Natural killer cell (primary cell): ENCODE data around the gene SLC6A19. TPM values are rescaled to one million over a fixed set of nuclear protein-coding genes. Genes with fewer than 3 reads are reported as not detected.

Source experiments
- ATAC-seq, 3 donors: fragments of 150-1000 bp in 2 of 3; fragments of 200-7000 bp in 1 of 3; cut with Tn5 transposase; 1 replicate in 1 of 3; 2 replicates in 2 of 3; pipeline ENCODE4 v1.10.0; 2021; ENCODE audit warnings: mild to moderate bottlenecking in 2 of 3, moderate library complexity in 2 of 3
- DNase-seq, 2 donors: peaks; one replicate each; pipeline versions ENCODE4 v3.0.0 to v3.0.0-alpha.2; 2013 to 2021; ENCODE audit warnings: mixed read lengths in 1 of 2
- H3K27ac ChIP-seq: one replicate; pipeline ENCODE4 v1.5.1; 2013; ENCODE audit warnings: mild to moderate bottlenecking, low read length
- H3K27me3 ChIP-seq: one replicate; pipeline ENCODE4 v1.6.1; 2013; ENCODE audit warnings: low read length; ENCODE audit not compliant: control insufficient read depth, insufficient read depth
- H3K36me3 ChIP-seq: one replicate; pipeline ENCODE4 v1.6.1; 2013; ENCODE audit warnings: low read length; ENCODE audit not compliant: control insufficient read depth, insufficient read depth
- H3K4me1 ChIP-seq: one replicate; pipeline ENCODE4 v1.6.1; 2013; ENCODE audit warnings: low read length; ENCODE audit not compliant: control insufficient read depth, insufficient read depth
- H3K4me3 ChIP-seq: one replicate; pipeline ENCODE4 v1.5.1; 2013; ENCODE audit warnings: low read length
- H3K9me3 ChIP-seq: one replicate; pipeline ENCODE4 v1.6.1; 2013; ENCODE audit warnings: low read length; ENCODE audit not compliant: control insufficient read depth, insufficient read depth
- H3K27ac Mint-ChIP-seq, 2 donors: one replicate each; pipeline ENCODE4 v1.8.0; 2022; ENCODE audit warnings: mild to moderate bottlenecking in 2 of 2, mixed read lengths in 2 of 2, moderate library complexity in 1 of 2
- H3K27me3 Mint-ChIP-seq, 2 donors: one replicate each; pipeline ENCODE4 v1.8.0; 2022; ENCODE audit warnings: low read depth in 2 of 2, mixed read lengths in 2 of 2
- H3K36me3 Mint-ChIP-seq: one replicate; pipeline ENCODE4 v1.8.0; 2022; ENCODE audit warnings: mixed read lengths
- H3K4me1 Mint-ChIP-seq, 2 donors: one replicate each; pipeline ENCODE4 v1.8.0; 2022; ENCODE audit warnings: mixed read lengths in 2 of 2
- H3K4me3 Mint-ChIP-seq: one replicate; pipeline ENCODE4 v1.8.0; 2022; ENCODE audit warnings: mild to moderate bottlenecking, moderate library complexity, mixed read lengths
- H3K9me3 Mint-ChIP-seq, 2 donors: one replicate each; pipeline ENCODE4 v1.8.0; 2022; ENCODE audit warnings: mixed read lengths in 2 of 2
- CTCF ChIP-seq: fragments of 200-600 bp; IDR thresholded peaks from one replicate; pipeline ENCODE4 v1.8.0; 2022; ENCODE audit warnings: antibody characterized with exemption
- WGBS: methylation state at CpG from one replicate; pipeline ENCODE4 v1.1.7; 2013; ENCODE audit warnings: missing lambda C conversion rate; ENCODE audit not compliant: insufficient coverage; 5-methylcytosine and 5-hydroxymethylcytosine counted together
- intact Hi-C: fragments of 100-400 bp; cut with micrococcal nuclease; formaldehyde crosslinking; loops from one replicate; pipeline ENCODE4 v1.14.2; 2022
- total RNA-seq, 4 donors: library from RNA; stranded (reverse); fragments of 120-200 nt in 1 of 4; gene quantifications; one replicate each; pipeline versions ENCODE4 v1.2.3 to v1.2.4, GENCODE V29; 2013 to 2022

SLC6A19 gene
- total RNA-seq, 3 donors from 2014 or later (not counting 1 experiment from before 2014, with no cell fraction given) = not detected

- no peak for TF ChIP-seq CTCF
- H3K36me3 Mint-ChIP-seq = no peaks in the 10 kb centered on the region
- Histone ChIP-seq H3K4me1 (no peaks in the 10 kb centered on the region), H3K27me3 (no peaks in the 10 kb centered on the region), H3K27ac (no peak overlapping the region), H3K9me3 (no peaks in the 10 kb centered on the region), H3K36me3 (no peaks in the 10 kb centered on the region), H3K4me3 (no peak overlapping the region)
- DNase-seq = no peak
- H3K27me3 Mint-ChIP-seq = no peaks in the 10 kb centered on the region
- 76% methylated on average over 22 of the region's 22 CpGs for WGBS
- no peak for ATAC-seq
- no peak overlapping the region for H3K27ac Mint-ChIP-seq
- H3K4me3 Mint-ChIP-seq = no peak overlapping the region
- intact Hi-C loops = no loop called here
- no peaks in the 10 kb centered on the region for H3K9me3 Mint-ChIP-seq
- H3K4me1 Mint-ChIP-seq = no peaks in the 10 kb centered on the region
Measured at GRCh38 chr5:1214163-1214935, 13.0 kb downstream of the SLC6A19 start.

- 41% methylated on average over 1 of the region's 2 CpGs for WGBS
- Mint-ChIP-seq H3K27me3 (no peaks in the 10 kb centered on the region), H3K4me1 (no peaks in the 10 kb centered on the region), H3K36me3 (no peaks in the 10 kb centered on the region), H3K27ac (no peak overlapping the region), H3K4me3 (no peak overlapping the region), H3K9me3 (no peaks in the 10 kb centered on the region)
- no peak for ATAC-seq
- Histone ChIP-seq H3K9me3 (no peaks in the 10 kb centered on the region), H3K4me3 (no peak overlapping the region), H3K27me3 (no peaks in the 10 kb centered on the region), H3K27ac (no peak overlapping the region), H3K4me1 (no peaks in the 10 kb centered on the region), H3K36me3 (no peaks in the 10 kb centered on the region)
- TF ChIP-seq CTCF = no peak
- no peak for DNase-seq
- intact Hi-C loops = no loop called here
Measured at GRCh38 chr5:1214936-1215220, 13.5 kb downstream of the SLC6A19 start.

GRCh38 chr5:1215320-1216096 is 14.1 kb downstream of the SLC6A19 start:
- Histone ChIP-seq H3K4me1 (no peaks in the 10 kb centered on the region), H3K27me3 (no peaks in the 10 kb centered on the region), H3K4me3 (no peak overlapping the region), H3K36me3 (no peaks in the 10 kb centered on the region), H3K9me3 (no peaks in the 10 kb centered on the region), H3K27ac (no peak overlapping the region)
- no peak overlapping the region for H3K4me3 Mint-ChIP-seq
- ATAC-seq = no peak
- 94% methylated on average over 23 of the region's 23 CpGs for WGBS
- no peaks in the 10 kb centered on the region for H3K9me3 Mint-ChIP-seq
- H3K4me1 Mint-ChIP-seq = no peaks in the 10 kb centered on the region
- no peak overlapping the region for H3K27ac Mint-ChIP-seq
- no peak for DNase-seq
- TF ChIP-seq CTCF = no peak
- no peaks in the 10 kb centered on the region for H3K27me3 Mint-ChIP-seq
- intact Hi-C loops = no loop called here
- H3K36me3 Mint-ChIP-seq = no peaks in the 10 kb centered on the region
